Adrenal gland (tissue), 5 donors: ENCODE measurements around the gene MMP24OS.

ENCODE experiments used
- CTCF ChIP-seq, 6 experiments: fragments of 450-650 bp in 4 of 6; fragments of 200-600 bp in 2 of 6; sonication (generic) in 1 of 6; IDR thresholded peaks; 1 replicate in 5 of 6; 2 replicates in 1 of 6; pipeline versions ENCODE4 v1.5.1 to v1.8.0; 2016 to 2021; ENCODE audit warnings: antibody characterized with exemption in 6 of 6, mild to moderate bottlenecking in 2 of 6, moderate library complexity in 1 of 6
- POLR2A ChIP-seq, 2 donors: fragments of 450-650 bp; IDR thresholded peaks; one replicate each; pipeline ENCODE4 v1.6.1; 2017; ENCODE audit warnings: antibody characterized with exemption in 2 of 2, mild to moderate bottlenecking in 2 of 2, moderate library complexity in 1 of 2
- donor health status: DM: no; HTN: no; CAD: no.

GRCh38 chr20:35238735-35239134, 39.2 kb downstream of the MMP24OS start:
- TF ChIP-seq CTCF (IDR thresholded peaks at IDR 0.05) (no peak), POLR2A (IDR thresholded peaks at IDR 0.05) (no peak)
